Measurements from ENCODE around the gene VTA1.

The VTA1 gene

GRCh38 chr6:142193621-142194020, 46.6 kb downstream of the VTA1 start:
- TF ChIP-seq CTCF (IDR thresholded peaks at IDR 0.05), result no peak

GRCh38 chr6:142195862-142196541, 48.9 kb downstream of the VTA1 start:
- TF ChIP-seq CTCF (IDR thresholded peaks at IDR 0.05), result no peak

GRCh38 chr6:142200846-142201628, 54.0 kb downstream of the VTA1 start:
- TF ChIP-seq CTCF (IDR thresholded peaks at IDR 0.05), result no peak

GRCh38 chr6:142207265-142207877, 60.3 kb downstream of the VTA1 start:
- TF ChIP-seq CTCF (IDR thresholded peaks at IDR 0.05), result peak; percentile 84

- TF ChIP-seq CTCF (IDR thresholded peaks at IDR 0.05), result no peak
Observed at GRCh38 chr6:142210606-142211005, 63.5 kb downstream of the VTA1 start.

- no peak for TF ChIP-seq CTCF (IDR thresholded peaks at IDR 0.05)
Observed at GRCh38 chr6:142213402-142213801, 66.3 kb downstream of the VTA1 start.

- no peak for TF ChIP-seq CTCF (IDR thresholded peaks at IDR 0.05)
Observed at GRCh38 chr6:142218446-142218845, 71.4 kb downstream of the VTA1 start.
